ENCODE data around the gene C1orf198.

C1orf198 gene

DNA sequence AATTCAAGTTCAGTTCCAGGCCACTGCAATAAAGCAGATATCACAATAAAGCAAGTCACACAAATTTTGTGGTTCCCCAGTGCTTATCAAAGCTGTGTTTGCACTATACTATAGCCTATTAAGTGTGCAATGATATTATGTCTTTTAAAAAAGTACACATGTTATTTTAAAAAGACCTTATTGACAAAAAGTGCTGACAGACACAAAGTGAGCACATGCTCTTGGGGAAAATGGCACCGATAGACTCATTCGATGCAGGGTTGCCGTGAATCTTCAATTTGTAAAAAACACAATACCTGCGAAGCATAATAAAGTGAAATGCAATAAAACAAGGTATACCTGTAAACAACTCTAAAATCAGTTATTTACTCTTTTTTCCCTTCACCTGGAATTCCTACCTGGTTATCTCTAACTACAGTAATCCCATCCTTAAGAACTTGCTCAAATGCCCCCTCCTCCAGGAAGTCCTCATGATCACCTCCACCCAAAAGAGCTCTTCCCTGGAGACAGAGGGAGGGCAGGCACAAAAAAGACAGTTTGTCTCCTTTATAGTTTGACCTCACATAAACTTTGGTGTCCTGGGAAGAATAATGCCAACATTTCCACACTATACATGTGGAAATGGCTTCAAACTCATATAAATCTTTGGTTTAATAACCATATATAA lies 9.7 kb upstream of the C1orf198 start:
- TF ChIP-seq, protein P1, sequence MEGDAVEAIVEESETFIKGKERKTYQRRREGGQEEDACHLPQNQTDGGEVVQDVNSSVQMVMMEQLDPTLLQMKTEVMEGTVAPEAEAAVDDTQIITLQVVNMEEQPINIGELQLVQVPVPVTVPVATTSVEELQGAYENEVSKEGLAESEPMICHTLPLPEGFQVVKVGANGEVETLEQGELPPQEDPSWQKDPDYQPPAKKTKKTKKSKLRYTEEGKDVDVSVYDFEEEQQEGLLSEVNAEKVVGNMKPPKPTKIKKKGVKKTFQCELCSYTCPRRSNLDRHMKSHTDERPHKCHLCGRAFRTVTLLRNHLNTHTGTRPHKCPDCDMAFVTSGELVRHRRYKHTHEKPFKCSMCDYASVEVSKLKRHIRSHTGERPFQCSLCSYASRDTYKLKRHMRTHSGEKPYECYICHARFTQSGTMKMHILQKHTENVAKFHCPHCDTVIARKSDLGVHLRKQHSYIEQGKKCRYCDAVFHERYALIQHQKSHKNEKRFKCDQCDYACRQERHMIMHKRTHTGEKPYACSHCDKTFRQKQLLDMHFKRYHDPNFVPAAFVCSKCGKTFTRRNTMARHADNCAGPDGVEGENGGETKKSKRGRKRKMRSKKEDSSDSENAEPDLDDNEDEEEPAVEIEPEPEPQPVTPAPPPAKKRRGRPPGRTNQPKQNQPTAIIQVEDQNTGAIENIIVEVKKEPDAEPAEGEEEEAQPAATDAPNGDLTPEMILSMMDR (IDR thresholded peaks at IDR 0.05; ENCODE audit: borderline replicate concordance, insufficient read depth, low read depth, low read length) = no peak
- H3K4me3 ChIP-seq (ENCODE audit: low read depth, low read length) = no peak overlapping the region

DNA sequence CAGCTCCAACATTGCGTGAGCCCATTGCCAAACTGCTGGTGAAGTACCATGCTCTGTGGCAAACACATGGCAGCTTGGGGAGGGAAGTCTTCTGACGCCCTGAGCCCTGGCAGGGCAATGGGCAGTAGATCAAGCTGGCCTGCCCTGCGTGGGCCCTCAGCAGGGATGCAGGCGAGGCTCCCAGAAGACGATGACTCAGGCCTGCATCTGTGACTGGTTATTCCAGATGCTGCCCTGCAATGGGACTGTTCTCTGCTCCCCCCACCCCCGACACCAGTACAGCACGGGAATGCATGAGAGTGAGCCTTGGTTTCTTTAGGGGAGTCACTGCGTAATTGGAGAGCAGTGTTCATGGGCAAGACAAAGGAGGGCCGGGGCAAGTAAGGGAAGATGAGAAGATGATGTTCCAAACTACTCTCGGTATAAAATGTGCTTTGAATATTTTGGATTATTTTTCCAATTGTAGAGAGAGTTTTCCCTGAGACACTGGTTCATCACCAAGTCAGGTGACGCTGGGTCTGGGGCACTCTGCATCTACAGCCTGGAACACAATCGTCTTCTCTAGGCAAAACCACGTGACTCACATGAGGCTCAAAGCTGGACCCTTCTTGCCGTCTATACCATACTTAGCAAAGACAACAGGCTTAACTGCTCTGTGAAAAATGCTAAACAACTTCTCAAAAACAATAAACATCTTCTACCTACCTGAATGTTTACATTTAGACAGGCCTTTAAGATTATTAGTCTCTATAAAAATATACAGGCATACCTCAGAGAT lies 9.0 kb upstream of the C1orf198 start:
- TF ChIP-seq, protein P1 (IDR thresholded peaks at IDR 0.05; ENCODE audit: borderline replicate concordance, insufficient read depth, low read depth, low read length) = no peak
- no peak overlapping the region for H3K4me3 ChIP-seq (ENCODE audit: low read depth, low read length)

DNA sequence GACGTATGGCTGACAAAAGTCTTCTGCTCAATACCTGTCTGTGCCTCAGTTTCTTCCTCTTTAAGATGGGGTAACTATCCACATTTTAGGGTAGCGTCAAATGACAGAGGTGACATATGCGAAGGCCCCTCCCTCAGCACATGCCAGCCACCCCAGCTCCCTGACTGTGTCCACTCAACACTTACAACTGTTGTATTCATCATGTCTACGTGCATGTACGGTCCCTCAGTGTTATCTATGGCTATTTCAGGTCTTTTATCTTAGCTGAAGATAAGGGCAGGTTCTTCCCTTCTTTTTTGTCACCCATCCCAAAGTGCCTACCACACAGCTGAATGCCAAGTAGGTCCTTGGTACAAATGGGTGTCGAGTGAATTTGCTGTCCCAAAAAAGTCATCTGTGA lies 8.3 kb upstream of the C1orf198 start:
- H3K4me3 ChIP-seq (ENCODE audit: low read depth, low read length) = no peak overlapping the region
- TF ChIP-seq, protein P1 (IDR thresholded peaks at IDR 0.05; ENCODE audit: borderline replicate concordance, insufficient read depth, low read depth, low read length) = no peak

DNA sequence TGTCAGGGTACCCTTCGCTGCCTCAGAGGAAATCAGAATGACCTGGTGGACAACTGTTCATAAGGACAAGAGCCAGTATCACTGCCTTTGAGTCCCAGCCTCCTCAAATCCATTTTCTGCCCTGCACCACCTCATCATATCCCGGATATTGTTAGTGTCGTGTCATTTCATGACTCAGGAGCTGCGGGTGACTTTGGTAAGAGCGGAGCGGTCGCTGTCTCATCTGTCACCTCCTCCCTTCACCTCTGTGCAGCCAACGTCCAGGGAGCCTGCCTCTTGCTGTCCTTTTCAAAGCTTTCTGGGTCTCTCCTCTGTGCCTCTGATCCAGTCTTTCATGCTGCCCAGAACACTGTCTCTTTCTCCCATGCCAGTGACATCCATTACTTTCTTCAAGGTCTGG lies 7.0 kb upstream of the C1orf198 start:
- H3K4me3 ChIP-seq (ENCODE audit: low read depth, low read length) = no peak overlapping the region
- TF ChIP-seq, protein P1 (IDR thresholded peaks at IDR 0.05; ENCODE audit: borderline replicate concordance, insufficient read depth, low read depth, low read length) = no peak

DNA sequence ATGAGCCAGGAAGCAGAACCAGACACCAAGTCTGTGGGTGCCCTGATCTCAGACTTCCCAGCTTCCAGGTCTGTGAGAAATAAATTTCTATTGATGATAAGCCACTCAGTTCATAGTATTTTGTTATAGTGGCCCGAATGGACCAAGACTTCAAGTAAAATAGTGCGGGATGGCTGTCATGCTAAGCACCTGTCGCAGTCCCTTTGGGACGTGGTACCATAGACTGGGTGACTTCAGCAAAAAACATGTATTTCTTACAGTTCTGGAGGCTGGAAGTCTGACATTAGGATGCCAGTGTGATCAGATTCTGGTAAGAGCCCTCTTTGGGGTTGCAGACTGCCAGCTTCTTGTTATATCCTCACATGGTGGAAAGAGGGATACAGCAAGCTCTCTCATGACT lies 2.6 kb upstream of the C1orf198 start:
- no peak overlapping the region for H3K4me3 ChIP-seq (ENCODE audit: low read depth, low read length)
- TF ChIP-seq, protein P1 (IDR thresholded peaks at IDR 0.05; ENCODE audit: borderline replicate concordance, insufficient read depth, low read depth, low read length) = no peak

DNA sequence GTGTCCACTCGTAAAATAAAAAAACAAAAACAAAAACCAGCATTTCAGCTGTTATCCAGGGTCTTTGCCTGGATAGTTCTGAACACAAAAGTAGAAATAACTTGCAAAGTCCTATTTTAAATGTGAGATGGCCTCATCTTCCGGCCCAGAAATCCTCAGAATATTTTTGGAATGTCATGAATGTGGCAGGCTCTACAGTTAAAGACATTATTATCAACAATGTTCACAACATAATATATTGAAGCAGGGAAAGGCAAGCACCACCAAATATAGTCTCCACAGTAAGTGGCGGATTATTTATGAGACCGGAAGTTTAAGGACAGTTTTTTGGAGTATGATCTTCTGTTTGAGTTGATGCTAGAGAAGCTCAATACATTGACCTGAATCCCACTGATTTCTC lies 1.2 kb upstream of the C1orf198 start:
- no peak overlapping the region for H3K4me3 ChIP-seq (ENCODE audit: low read depth, low read length)
- TF ChIP-seq, protein P1 (IDR thresholded peaks at IDR 0.05; ENCODE audit: borderline replicate concordance, insufficient read depth, low read depth, low read length) = no peak
